Endometrial microvascular endothelial cells (primary cell): ENCODE data around the gene MAPK8IP2. TPM values are rescaled to one million over a fixed set of nuclear protein-coding genes. Genes with fewer than 3 reads are reported as not detected.
"Not testable (repeated sequence)": the region's sequence is repeated elsewhere in the genome, so short reads cannot be mapped to it uniquely, and the experiment has no call there.

Experiments used
- in situ Hi-C: cut with HindIII; loops from 2 replicates; pipeline ENCODE4 v1.10.0; 2017; ENCODE audit warnings: low sequenced_read_pairs, low pct_unique_long_range_greater_than_20kb; ENCODE audit errors: inconsistent ontology term
- total RNA-seq: library from RNA; depleted of rRNA; stranded (reverse); fragments of >200 nt; gene quantifications from one replicate; pipeline ENCODE4 v1.2.3, GENCODE V29; 2015; ENCODE audit errors: inconsistent ontology term

MAPK8IP2 gene
- total RNA-seq, 1 donor from 2014 or later, result 0.93 TPM

GRCh38 chr22:50608058-50608840, 7.7 kb downstream of the MAPK8IP2 start:
- in situ Hi-C loops, result not testable (repeated sequence)

- in situ Hi-C loops, result no loop called here
These were observed 8.4 kb downstream of the MAPK8IP2 start for GRCh38 chr22:50608996-50609395.

- in situ Hi-C loops, result no loop called here
These were observed 9.0 kb downstream of the MAPK8IP2 start for GRCh38 chr22:50609599-50609998.

- in situ Hi-C loops, result no loop called here
These were observed 9.5 kb downstream of the MAPK8IP2 start for GRCh38 chr22:50610041-50610451.

GRCh38 chr22:50610581-50610980, 10.0 kb downstream of the MAPK8IP2 start:
- in situ Hi-C loops, result no loop called here

- in situ Hi-C loops, result no loop called here
These were observed 10.9 kb downstream of the MAPK8IP2 start for GRCh38 chr22:50611341-50612060.

- in situ Hi-C loops, result no loop called here
These were observed 11.6 kb downstream of the MAPK8IP2 start for GRCh38 chr22:50612168-50612527.

- in situ Hi-C loops, result no loop called here
These were observed 12.1 kb downstream of the MAPK8IP2 start for GRCh38 chr22:50612528-50613221.

- in situ Hi-C loops, result no loop called here
These were observed 12.8 kb downstream of the MAPK8IP2 start for GRCh38 chr22:50613291-50613981.

- in situ Hi-C loops, result not testable (repeated sequence)
These were observed 13.7 kb downstream of the MAPK8IP2 start for GRCh38 chr22:50614296-50614695.

GRCh38 chr22:50620593-50621355, 20.2 kb downstream of the MAPK8IP2 start:
- in situ Hi-C loops, result no loop called here

GRCh38 chr22:50621356-50621880, 20.8 kb downstream of the MAPK8IP2 start:
- in situ Hi-C loops, result no loop called here

- in situ Hi-C loops, result no loop called here
These were observed 21.5 kb downstream of the MAPK8IP2 start for GRCh38 chr22:50621948-50622722.

- in situ Hi-C loops, result no loop called here
These were observed 22.2 kb downstream of the MAPK8IP2 start for GRCh38 chr22:50622723-50623327.

GRCh38 chr22:50624347-50625130, 23.9 kb downstream of the MAPK8IP2 start:
- in situ Hi-C loops, result no loop called here

- in situ Hi-C loops, result no loop called here
These were observed 24.6 kb downstream of the MAPK8IP2 start for GRCh38 chr22:50625131-50625567.
